PFSK-1 (cell line): Measurements from ENCODE around the gene ATP2A2.

Experiments
- FOXP2 ChIP-seq: optimal IDR thresholded peaks from 2 replicates; pipeline ENCODE3; 2011; ENCODE audit warnings: borderline replicate concordance, control low read depth, inconsistent platforms; ENCODE audit not compliant: insufficient read depth; ENCODE audit errors: extremely low read length, extremely low read depth
- POLR2AphosphoS5 ChIP-seq: IDR thresholded peaks from 2 replicates; pipeline ENCODE4 v1.6.1; 2012; ENCODE audit warnings: low read depth, mild to moderate bottlenecking, control low read depth, low read length, moderate library complexity
- SIN3A ChIP-seq: IDR thresholded peaks from 2 replicates; pipeline ENCODE4 v1.6.1; 2012; ENCODE audit warnings: mild to moderate bottlenecking, low read length, moderate library complexity, borderline replicate concordance; ENCODE audit not compliant: insufficient read depth
- TAF1 ChIP-seq: IDR thresholded peaks from 2 replicates; pipeline ENCODE4 v1.6.1; 2012; ENCODE audit warnings: low read length, control low read depth, borderline replicate concordance; ENCODE audit not compliant: insufficient read depth
- TF ChIP-seq, protein P1 (sequence below), 2 experiments: IDR thresholded peaks; 2 replicates each; pipeline versions ENCODE4 v1.6.1 to v1.8.0; 2011 to 2012; ENCODE audit warnings: low read depth in 2 of 2, low read length in 2 of 2, control low read depth in 1 of 2, inconsistent platforms in 1 of 2, mild to moderate bottlenecking in 1 of 2, moderate library complexity in 1 of 2; ENCODE audit not compliant: insufficient read depth in 1 of 2

Gene ATP2A2

GRCh38 chr12:110353211-110353965 lies 72.3 kb downstream of the ATP2A2 start:
- TF ChIP-seq TAF1 (no peak), FOXP2 (no peak), POLR2AphosphoS5 (peak; percentile 46; the same call in 1 of the 2 replicates), SIN3A (no peak)
- TF ChIP-seq, protein P1, sequence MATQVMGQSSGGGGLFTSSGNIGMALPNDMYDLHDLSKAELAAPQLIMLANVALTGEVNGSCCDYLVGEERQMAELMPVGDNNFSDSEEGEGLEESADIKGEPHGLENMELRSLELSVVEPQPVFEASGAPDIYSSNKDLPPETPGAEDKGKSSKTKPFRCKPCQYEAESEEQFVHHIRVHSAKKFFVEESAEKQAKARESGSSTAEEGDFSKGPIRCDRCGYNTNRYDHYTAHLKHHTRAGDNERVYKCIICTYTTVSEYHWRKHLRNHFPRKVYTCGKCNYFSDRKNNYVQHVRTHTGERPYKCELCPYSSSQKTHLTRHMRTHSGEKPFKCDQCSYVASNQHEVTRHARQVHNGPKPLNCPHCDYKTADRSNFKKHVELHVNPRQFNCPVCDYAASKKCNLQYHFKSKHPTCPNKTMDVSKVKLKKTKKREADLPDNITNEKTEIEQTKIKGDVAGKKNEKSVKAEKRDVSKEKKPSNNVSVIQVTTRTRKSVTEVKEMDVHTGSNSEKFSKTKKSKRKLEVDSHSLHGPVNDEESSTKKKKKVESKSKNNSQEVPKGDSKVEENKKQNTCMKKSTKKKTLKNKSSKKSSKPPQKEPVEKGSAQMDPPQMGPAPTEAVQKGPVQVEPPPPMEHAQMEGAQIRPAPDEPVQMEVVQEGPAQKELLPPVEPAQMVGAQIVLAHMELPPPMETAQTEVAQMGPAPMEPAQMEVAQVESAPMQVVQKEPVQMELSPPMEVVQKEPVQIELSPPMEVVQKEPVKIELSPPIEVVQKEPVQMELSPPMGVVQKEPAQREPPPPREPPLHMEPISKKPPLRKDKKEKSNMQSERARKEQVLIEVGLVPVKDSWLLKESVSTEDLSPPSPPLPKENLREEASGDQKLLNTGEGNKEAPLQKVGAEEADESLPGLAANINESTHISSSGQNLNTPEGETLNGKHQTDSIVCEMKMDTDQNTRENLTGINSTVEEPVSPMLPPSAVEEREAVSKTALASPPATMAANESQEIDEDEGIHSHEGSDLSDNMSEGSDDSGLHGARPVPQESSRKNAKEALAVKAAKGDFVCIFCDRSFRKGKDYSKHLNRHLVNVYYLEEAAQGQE (IDR thresholded peaks at IDR 0.05; ENCODE audit: insufficient read depth in 1 of 2, low read depth in 2 of 2, low read length in 2 of 2), result no peak

DNA sequence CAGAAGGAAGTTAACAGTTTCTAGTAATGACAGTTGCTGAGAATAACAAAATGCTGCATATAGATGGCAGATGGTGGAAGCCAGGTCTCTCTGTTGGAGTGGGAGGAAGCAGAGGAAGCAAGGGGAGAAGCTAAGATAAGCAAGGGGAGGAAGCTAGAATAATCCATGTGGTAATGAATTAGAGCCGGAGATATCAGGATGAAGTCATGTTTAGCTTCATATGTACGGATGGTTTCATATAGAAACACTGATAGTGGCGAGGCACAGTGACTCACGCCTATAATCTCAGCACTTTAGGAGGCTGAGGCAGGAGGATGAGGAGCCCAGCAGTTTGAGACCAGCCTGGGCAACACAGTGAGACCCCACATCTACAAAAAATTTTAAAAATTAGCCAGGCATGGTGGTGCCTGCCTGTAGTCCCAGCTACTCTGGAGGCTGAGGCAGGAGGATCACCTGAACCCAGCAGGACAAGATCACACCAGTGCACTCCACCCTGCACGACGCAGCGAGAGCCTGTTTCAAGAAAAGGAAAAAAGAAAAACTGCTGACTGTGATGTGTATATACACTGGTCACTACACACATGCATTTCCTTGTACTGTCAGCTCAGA lies 73.2 kb downstream of the ATP2A2 start:
- TF ChIP-seq SIN3A (no peak), FOXP2 (no peak), TAF1 (no peak), POLR2AphosphoS5 (no peak)
- TF ChIP-seq, protein P1 (IDR thresholded peaks at IDR 0.05; ENCODE audit: insufficient read depth in 1 of 2, low read depth in 2 of 2, low read length in 2 of 2), result no peak

DNA sequence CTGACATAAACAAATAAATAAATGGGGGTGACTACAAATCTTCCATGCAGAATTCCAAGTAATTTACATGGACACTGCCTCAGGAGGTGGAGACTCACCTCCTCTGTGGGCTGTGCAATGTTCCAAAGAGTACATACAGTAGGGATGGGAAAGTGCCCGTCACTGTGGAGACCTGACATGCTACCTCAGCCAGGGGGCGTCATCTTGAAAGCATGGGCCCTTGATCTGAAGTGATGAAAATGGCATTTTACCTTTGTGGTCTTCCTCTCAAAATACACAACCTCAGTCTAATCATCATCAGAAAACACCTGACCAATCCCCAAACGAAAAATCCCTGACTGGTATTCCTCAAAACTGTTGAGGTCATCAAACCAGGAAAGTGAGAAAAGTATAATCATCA lies 74.0 kb downstream of the ATP2A2 start:
- no peak for TF ChIP-seq POLR2AphosphoS5
- TF ChIP-seq SIN3A, result no peak

GRCh38 chr12:110361216-110361615 lies 80.2 kb downstream of the ATP2A2 start:
- TF ChIP-seq TAF1, result no peak
- TF ChIP-seq FOXP2, result no peak
- TF ChIP-seq POLR2AphosphoS5, result no peak
- TF ChIP-seq SIN3A, result no peak
- TF ChIP-seq, protein P1 (IDR thresholded peaks at IDR 0.05; ENCODE audit: insufficient read depth in 1 of 2, low read depth in 2 of 2, low read length in 2 of 2), result no peak

GRCh38 chr12:110365489-110366320 lies 84.7 kb downstream of the ATP2A2 start:
- TF ChIP-seq FOXP2 (no peak), TAF1 (no peak), POLR2AphosphoS5 (no peak), SIN3A (no peak)
- TF ChIP-seq, protein P1 (IDR thresholded peaks at IDR 0.05; ENCODE audit: insufficient read depth in 1 of 2, low read depth in 2 of 2, low read length in 2 of 2), result no peak
